Fibroblast of pulmonary artery (primary cell): ENCODE data around the gene SLC47A2.
A peak's percentile ranks its signal among the peaks of the same experiment; 100 is the strongest.
"Not testable (repeated sequence)": the region's sequence is repeated elsewhere in the genome, so short reads cannot be mapped to it uniquely, and the experiment has no call there.

Experiments used
- DNase-seq: peaks from one replicate; pipeline ENCODE4 v3.0.0-alpha.2; 2010; ENCODE audit warnings: low read depth
- H3K4me3 ChIP-seq: replicated peaks from 2 replicates; pipeline ENCODE4 v1.5.1; 2011; ENCODE audit warnings: low read depth, mild to moderate bottlenecking, control low read depth, low read length, moderate library complexity
- CTCF ChIP-seq: IDR thresholded peaks from 2 replicates; pipeline ENCODE4 v1.5.1; 2011; ENCODE audit warnings: mild to moderate bottlenecking, control low read depth, low read length, inconsistent platforms; ENCODE audit errors: missing control alignments

The SLC47A2 gene

GRCh38 chr17:19716108-19717030 is at the start of gene SLC47A2:
Gene SLC47A2, minus strand, starts transcription at chr17:19716584. Its CDS starts 29 bp downstream, at chr17:19716555.
- DNase-seq, result no peak
- TF ChIP-seq CTCF, result no peak
- no peak within 1 kb of the TSS for H3K4me3 ChIP-seq

- H3K4me3 ChIP-seq, result no peak overlapping the region
- no peak for DNase-seq
- no peak for TF ChIP-seq CTCF
These were observed 49.6 kb upstream of the SLC47A2 start for GRCh38 chr17:19766016-19766415.

- H3K4me3 ChIP-seq, DNase-seq: not testable (repeated sequence)
These were observed 47.6 kb upstream of the SLC47A2 start for GRCh38 chr17:19763991-19764390.

- H3K4me3 ChIP-seq, result no peak overlapping the region
- no peak for TF ChIP-seq CTCF
- no peak for DNase-seq
These were observed 47.0 kb upstream of the SLC47A2 start for GRCh38 chr17:19763416-19763815.

GRCh38 chr17:19762515-19762961 is 46.2 kb upstream of the SLC47A2 start:
- H3K4me3 ChIP-seq, result no peak overlapping the region
- peak; percentile 60 for TF ChIP-seq CTCF
- DNase-seq, result peak; percentile 62

- no peak for DNase-seq
- TF ChIP-seq CTCF, result no peak
- H3K4me3 ChIP-seq, result no peak overlapping the region
These were observed 44.4 kb upstream of the SLC47A2 start for GRCh38 chr17:19760746-19761145.

GRCh38 chr17:19759568-19760549 is 43.5 kb upstream of the SLC47A2 start:
- no peak for TF ChIP-seq CTCF
- DNase-seq, result no peak
- H3K4me3 ChIP-seq, result no peak overlapping the region
